ENCODE results near the gene MT1A. TPM values are rescaled to one million over a fixed set of nuclear protein-coding genes. Genes with fewer than 3 reads are reported as not detected.

Gene MT1A
- total RNA-seq, 1 donor from 2014 or later: not detected

- no peak for TF ChIP-seq CTCF (IDR thresholded peaks at IDR 0.05)
- no peaks in the 10 kb centered on the region for H3K9me3 Mint-ChIP-seq (ENCODE audit: unreplicated experiment)
- H3K27ac Mint-ChIP-seq (ENCODE audit: unreplicated experiment): no peak overlapping the region
- peaks cover 31% of the 10 kb centered on the region for H3K4me1 Mint-ChIP-seq (ENCODE audit: unreplicated experiment)
- peaks cover 49% of the 10 kb centered on the region for H3K27me3 Mint-ChIP-seq (ENCODE audit: unreplicated experiment)
- no peak for DNase-seq (ENCODE audit: extremely low spot score, unreplicated experiment)
- H3K36me3 Mint-ChIP-seq (ENCODE audit: unreplicated experiment): peaks cover 3% of the 10 kb centered on the region
- H3K4me3 Mint-ChIP-seq (ENCODE audit: unreplicated experiment): peak overlapping the region; percentile 69
Measured at GRCh38 chr16:56636616-56637413, 1.7 kb upstream of the MT1A start.

DNA sequence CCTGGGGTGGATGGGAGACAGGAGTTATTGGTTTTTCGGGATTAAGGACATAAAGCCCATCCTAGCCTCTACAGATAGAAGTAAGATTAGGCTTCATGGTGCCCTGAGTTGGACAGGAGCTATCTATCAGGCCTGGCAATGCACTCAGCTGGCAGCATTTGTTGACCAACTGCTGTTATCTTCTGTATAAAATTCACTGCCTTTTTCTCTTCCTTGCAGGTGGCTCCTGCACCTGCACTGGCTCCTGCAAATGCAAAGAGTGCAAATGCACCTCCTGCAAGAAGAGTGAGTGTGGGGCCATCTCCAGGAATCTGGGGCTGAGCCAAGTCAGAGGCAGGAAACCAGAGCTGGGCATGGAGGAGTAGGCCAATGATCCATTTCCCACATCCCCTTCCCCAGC lies 579 bp downstream of the MT1A start:
- DNase-seq (ENCODE audit: extremely low spot score, unreplicated experiment): no peak
- no peaks in the 10 kb centered on the region for H3K9me3 Mint-ChIP-seq (ENCODE audit: unreplicated experiment)
- H3K27me3 Mint-ChIP-seq (ENCODE audit: unreplicated experiment): peaks cover 46% of the 10 kb centered on the region
- TF ChIP-seq CTCF (IDR thresholded peaks at IDR 0.05): no peak
- H3K4me1 Mint-ChIP-seq (ENCODE audit: unreplicated experiment): peaks cover 25% of the 10 kb centered on the region
- H3K36me3 Mint-ChIP-seq (ENCODE audit: unreplicated experiment): peaks cover 3% of the 10 kb centered on the region
- H3K27ac Mint-ChIP-seq (ENCODE audit: unreplicated experiment): no peak overlapping the region
- peak overlapping the region; percentile 69 for H3K4me3 Mint-ChIP-seq (ENCODE audit: unreplicated experiment)

- TF ChIP-seq CTCF (IDR thresholded peaks at IDR 0.05): no peak
- H3K4me1 Mint-ChIP-seq (ENCODE audit: unreplicated experiment): peaks cover 20% of the 10 kb centered on the region
- peaks cover 45% of the 10 kb centered on the region for H3K27me3 Mint-ChIP-seq (ENCODE audit: unreplicated experiment)
Measured at GRCh38 chr16:56640076-56640475, 1.6 kb downstream of the MT1A start.

DNA sequence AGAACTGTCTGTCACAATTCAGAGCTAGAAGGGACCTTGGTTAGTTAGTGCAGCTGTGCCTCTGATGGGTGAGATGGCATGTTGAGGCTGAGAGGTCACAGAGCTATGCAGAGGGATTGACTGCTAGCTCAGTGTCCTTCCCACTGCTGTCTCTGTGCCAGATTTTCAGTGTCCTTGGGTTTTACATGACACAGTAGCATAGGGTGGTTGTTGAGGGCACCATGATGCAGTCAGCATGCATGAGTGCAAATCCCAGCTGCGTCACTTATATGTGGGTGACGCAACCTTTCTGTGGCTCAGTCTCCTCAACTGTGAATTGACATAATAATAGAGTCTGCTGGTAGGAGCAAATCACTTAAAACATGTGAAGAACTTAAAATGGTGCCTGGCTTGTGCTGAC lies 2.7 kb downstream of the MT1A start:
- peaks cover 47% of the 10 kb centered on the region for H3K27me3 Mint-ChIP-seq (ENCODE audit: unreplicated experiment)
- no peak overlapping the region for H3K27ac Mint-ChIP-seq (ENCODE audit: unreplicated experiment)
- H3K9me3 Mint-ChIP-seq (ENCODE audit: unreplicated experiment): no peaks in the 10 kb centered on the region
- DNase-seq (ENCODE audit: extremely low spot score, unreplicated experiment): no peak
- peaks cover 15% of the 10 kb centered on the region for H3K4me1 Mint-ChIP-seq (ENCODE audit: unreplicated experiment)
- H3K4me3 Mint-ChIP-seq (ENCODE audit: unreplicated experiment): no peak overlapping the region
- no peak for TF ChIP-seq CTCF (IDR thresholded peaks at IDR 0.05)
- H3K36me3 Mint-ChIP-seq (ENCODE audit: unreplicated experiment): peaks cover 3% of the 10 kb centered on the region

More at GRCh38 chr16:56640076-56640475, 1.6 kb downstream of the MT1A start:
- no peak for DNase-seq (ENCODE audit: extremely low spot score, unreplicated experiment)
- H3K9me3 Mint-ChIP-seq (ENCODE audit: unreplicated experiment): no peaks in the 10 kb centered on the region
- H3K4me3 Mint-ChIP-seq (ENCODE audit: unreplicated experiment): no peak overlapping the region
- peaks cover 3% of the 10 kb centered on the region for H3K36me3 Mint-ChIP-seq (ENCODE audit: unreplicated experiment)
- H3K27ac Mint-ChIP-seq (ENCODE audit: unreplicated experiment): no peak overlapping the region

GRCh38 chr16:56643080-56643778 lies 4.8 kb downstream of the MT1A start:
- Mint-ChIP-seq H3K9me3 (ENCODE audit: unreplicated experiment) (no peaks in the 10 kb centered on the region), H3K27ac (ENCODE audit: unreplicated experiment) (no peak overlapping the region), H3K27me3 (ENCODE audit: unreplicated experiment) (peaks cover 37% of the 10 kb centered on the region), H3K36me3 (ENCODE audit: unreplicated experiment) (no peaks in the 10 kb centered on the region), H3K4me1 (ENCODE audit: unreplicated experiment) (peaks cover 10% of the 10 kb centered on the region), H3K4me3 (ENCODE audit: unreplicated experiment) (peak overlapping the region; percentile 35)
- no peak for DNase-seq (ENCODE audit: extremely low spot score, unreplicated experiment)
- peak; percentile 32 for TF ChIP-seq CTCF (IDR thresholded peaks at IDR 0.05)

Measured in osteocyte (in vitro differentiated cells).